HG03196 (cell line): ENCODE measurements around the gene ZRANB1.

Experiments
- ATAC-seq: cut with Tn5 transposase; IDR thresholded peaks from one replicate; pipeline ENCODE4 v1.9.1; 2021; ENCODE audit not compliant: unreplicated experiment

ZRANB1 gene

DNA sequence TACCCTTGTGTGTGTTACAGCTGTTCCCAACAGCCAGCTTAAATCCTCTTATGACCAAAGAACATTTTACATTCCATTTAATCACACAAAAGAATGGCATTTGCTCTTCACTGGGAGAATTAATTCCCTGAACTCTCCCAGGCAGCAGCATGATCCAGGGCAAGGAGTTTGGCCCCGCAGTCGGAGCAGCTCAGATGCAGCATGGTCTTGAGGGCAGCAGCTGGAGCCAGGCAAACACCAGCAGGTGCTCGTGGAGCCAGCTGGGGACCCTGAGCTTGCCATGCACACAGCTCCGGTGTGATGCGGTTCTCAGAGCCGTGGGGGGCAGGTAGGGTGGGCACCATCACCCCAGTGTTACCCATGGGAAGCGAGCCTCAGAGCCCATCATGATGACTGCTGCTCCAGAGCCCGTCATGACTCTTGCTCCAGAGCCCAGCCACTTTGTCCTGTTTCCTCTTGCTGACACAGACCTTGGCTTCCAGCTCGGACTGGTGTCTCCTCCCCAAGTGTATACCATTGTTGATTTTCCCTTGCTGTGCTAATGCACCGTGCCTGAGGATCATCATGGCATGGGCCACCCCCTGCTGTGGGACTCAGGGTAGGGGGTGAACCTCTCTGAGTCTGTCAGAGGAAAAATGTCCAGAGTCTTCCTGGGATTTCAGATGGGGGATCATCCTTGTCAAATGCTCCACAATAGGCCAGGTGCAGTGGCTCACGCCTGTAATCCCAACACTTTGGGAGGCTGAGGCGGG, 75.8 kb downstream of the ZRANB1 start:
- ATAC-seq = no peak

GRCh38 chr10:125018576-125019143, 76.7 kb downstream of the ZRANB1 start:
- ATAC-seq = no peak

DNA sequence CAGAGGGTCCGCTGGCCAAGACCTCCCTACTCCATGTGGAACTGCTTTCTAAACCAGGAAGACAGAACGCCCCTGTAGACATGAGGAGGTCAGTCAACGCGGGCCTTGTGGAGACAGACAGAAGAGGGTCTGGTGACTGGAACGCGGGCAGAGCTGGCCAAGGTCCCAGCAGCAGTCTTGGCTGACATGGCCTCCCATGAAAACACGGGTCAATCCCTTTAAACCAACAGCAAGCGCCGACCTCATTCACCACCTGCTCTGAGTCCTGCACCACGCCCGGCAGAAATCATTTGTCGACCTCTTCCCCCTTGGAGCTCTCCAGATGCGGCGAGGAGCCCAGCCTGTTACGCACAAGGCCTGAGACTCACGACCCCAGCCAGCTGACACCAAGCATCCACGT, 78.5 kb downstream of the ZRANB1 start:
- ATAC-seq = no peak

- ATAC-seq = no peak
Measured at GRCh38 chr10:125020871-125021270, 78.9 kb downstream of the ZRANB1 start.

GRCh38 chr10:125021686-125022344, 79.9 kb downstream of the ZRANB1 start:
- ATAC-seq = no peak

DNA sequence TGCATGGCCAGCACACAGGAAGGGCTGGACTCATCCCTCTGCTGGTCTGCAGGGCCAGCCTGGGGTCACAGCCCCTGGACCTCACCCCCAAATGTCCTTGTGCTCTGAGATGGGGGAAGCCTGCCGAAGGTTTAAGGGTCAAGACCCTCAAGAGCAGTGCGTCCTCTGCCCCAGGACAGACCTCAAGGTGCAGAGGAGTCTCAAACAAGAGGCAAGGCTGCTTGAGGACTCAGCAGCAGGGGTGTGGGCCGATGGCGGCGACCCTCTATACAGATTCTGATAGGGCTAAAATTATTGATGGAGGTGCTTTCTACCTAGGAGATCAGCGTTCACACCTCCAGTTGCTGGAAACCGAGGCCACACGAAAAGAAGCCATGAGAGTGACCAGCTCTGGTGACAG, 80.7 kb downstream of the ZRANB1 start:
- ATAC-seq = no peak

DNA sequence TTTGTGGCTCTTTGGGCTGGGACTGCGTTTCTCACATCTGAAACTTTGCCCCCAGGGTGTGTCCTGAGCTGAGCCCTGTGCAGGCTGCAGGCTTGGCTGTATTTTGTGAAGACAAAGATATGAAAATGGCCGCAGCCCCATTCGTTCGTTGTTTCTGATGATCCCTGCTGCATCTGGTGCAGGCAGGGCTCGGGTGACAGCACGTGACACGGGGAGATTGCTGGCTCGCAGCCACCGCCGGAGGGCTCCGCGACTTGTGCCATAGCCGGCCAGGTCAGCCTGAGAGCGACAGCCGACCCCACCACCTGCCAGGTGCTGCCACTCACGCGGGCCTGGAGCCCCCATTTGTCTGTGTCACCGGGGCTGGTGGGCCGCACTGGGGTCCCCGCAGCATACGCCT, 81.3 kb downstream of the ZRANB1 start:
- ATAC-seq = no peak

- ATAC-seq = no peak
Measured at GRCh38 chr10:125023862-125024496, 82.1 kb downstream of the ZRANB1 start.

GRCh38 chr10:125024497-125025234, 82.7 kb downstream of the ZRANB1 start:
- ATAC-seq = no peak

DNA sequence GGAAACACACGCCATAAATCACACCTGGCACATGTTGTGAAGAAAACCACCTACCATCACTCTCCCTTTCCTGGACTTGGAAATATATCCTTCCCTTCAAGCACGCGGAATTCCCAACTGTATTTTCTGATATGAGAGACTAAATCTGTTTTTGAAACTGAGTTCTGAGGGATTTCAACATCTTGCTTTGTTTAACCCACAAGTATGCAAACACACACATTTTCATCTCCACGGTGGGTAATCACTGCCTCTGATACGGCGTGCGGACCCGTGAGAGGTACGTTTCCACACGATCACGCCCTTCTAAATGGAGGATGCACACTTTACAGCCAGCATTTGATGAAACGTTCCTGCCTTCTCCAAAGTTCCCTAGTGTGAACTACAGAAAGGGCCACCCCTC, 83.4 kb downstream of the ZRANB1 start:
- no peak for ATAC-seq

GRCh38 chr10:125026036-125026931, 84.4 kb downstream of the ZRANB1 start:
- no peak for ATAC-seq

- ATAC-seq = no peak
Measured at GRCh38 chr10:125026974-125027735, 85.2 kb downstream of the ZRANB1 start.

GRCh38 chr10:125027871-125028869, 86.2 kb downstream of the ZRANB1 start:
- ATAC-seq = no peak

DNA sequence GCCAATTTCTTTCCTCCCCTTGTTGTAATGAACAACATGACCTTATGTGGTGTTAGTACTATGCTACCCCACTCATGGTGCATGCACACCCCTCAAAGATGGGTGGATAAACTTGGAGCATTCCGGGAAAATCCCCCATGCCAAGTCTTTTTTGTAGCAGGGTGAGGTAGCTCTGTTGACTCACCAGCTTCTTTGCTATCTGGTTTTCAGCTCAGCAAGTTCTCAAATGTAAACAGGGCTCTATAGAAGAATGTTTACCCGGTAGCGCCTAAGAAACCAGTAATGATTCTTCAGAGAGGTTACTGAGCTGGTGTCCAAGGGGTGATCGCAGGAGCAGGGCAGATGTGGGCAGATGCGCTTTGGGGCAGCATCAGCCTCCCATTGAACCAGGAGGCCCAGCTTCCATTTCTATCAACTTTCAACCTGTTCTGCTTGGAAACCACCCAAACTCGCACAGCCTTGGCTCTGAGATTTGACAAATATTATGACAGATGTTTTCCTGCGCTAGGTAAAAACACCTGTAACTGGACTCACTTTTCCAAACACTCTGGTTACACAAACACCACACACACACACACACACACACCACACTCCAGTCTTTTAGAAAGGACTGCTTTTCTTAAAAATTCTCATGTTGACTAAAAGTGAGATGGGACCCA, 87.8 kb downstream of the ZRANB1 start:
- no peak for ATAC-seq

GRCh38 chr10:125030567-125031197, 88.8 kb downstream of the ZRANB1 start:
- ATAC-seq = no peak

GRCh38 chr10:125032474-125033020, 90.6 kb downstream of the ZRANB1 start:
- no peak for ATAC-seq
